Activated naive CD4-positive, alpha-beta T cell treated with anti-CD3 and anti-CD28 coated beads, Interleukin-2, amount 10 ng/mL, durations not matched to agents 7 days and 5 days (primary cell): ENCODE data around the gene EPHA6.

ENCODE experiments used
- CTCF ChIA-PET: fragments of 350-600 bp; sonication (Branson Sonifier 250); formaldehyde crosslinking; loops from one replicate; lab custom pipeline; 2021; ENCODE audit warnings: antibody characterized with exemption; lab: Charles Lee
- DNase-seq: peaks from one replicate; pipeline ENCODE4 v3.0.0-alpha.2; 2020
- H3K27ac Mint-ChIP-seq: one replicate; pipeline ENCODE4 v1.8.0; 2021; ENCODE audit warnings: mild to moderate bottlenecking, moderate library complexity, mixed read lengths
- H3K27me3 Mint-ChIP-seq: one replicate; pipeline ENCODE4 v1.8.0; 2021; ENCODE audit warnings: mild to moderate bottlenecking, mixed read lengths
- H3K36me3 Mint-ChIP-seq: one replicate; pipeline ENCODE4 v1.8.0; 2021; ENCODE audit warnings: mixed read lengths
- H3K4me1 Mint-ChIP-seq: one replicate; pipeline ENCODE4 v1.8.0; 2021; ENCODE audit warnings: mixed read lengths
- H3K4me3 Mint-ChIP-seq: one replicate; pipeline ENCODE4 v1.8.0; 2021; ENCODE audit warnings: mild to moderate bottlenecking, moderate library complexity, mixed read lengths
- H3K9me3 Mint-ChIP-seq: one replicate; pipeline ENCODE4 v1.8.0; 2021; ENCODE audit warnings: mixed read lengths

The EPHA6 gene

GRCh38 chr3:96813820-96814650 is at the start of gene EPHA6:
Gene EPHA6, plus strand, starts transcription at chr3:96814594.
- peaks cover 9% of the 10 kb centered on the region for H3K4me1 Mint-ChIP-seq
- H3K27me3 Mint-ChIP-seq = peaks cover 32% of the 10 kb centered on the region
- no peak within 1 kb of the TSS for H3K27ac Mint-ChIP-seq
- CTCF ChIA-PET = interaction anchor here (0.6 kb wide), 1 partner anchor 238 kb away, joined by 3 read pairs; no protein-coding TSS in a partner anchor
- H3K9me3 Mint-ChIP-seq = no peaks in the 10 kb centered on the region
- DNase-seq = peak; percentile 33
- H3K4me3 Mint-ChIP-seq = peak within 1 kb of the TSS; percentile 50
- H3K36me3 Mint-ChIP-seq = peaks cover 2% of the 10 kb centered on the region

- Mint-ChIP-seq H3K9me3 (peaks cover 31% of the 10 kb centered on the region), H3K27me3 (no peaks in the 10 kb centered on the region), H3K27ac (no peak overlapping the region), H3K36me3 (no peaks in the 10 kb centered on the region), H3K4me3 (no peak overlapping the region), H3K4me1 (no peaks in the 10 kb centered on the region)
- no peak for DNase-seq
- CTCF ChIA-PET = no interaction called here
These were observed 37.6 kb upstream of the EPHA6 start for GRCh38 chr3:96776818-96777217.

GRCh38 chr3:96779810-96780209 is 34.6 kb upstream of the EPHA6 start:
- no peaks in the 10 kb centered on the region for H3K36me3 Mint-ChIP-seq
- CTCF ChIA-PET = no interaction called here
- no peak for DNase-seq
- no peaks in the 10 kb centered on the region for H3K27me3 Mint-ChIP-seq
- no peak overlapping the region for H3K27ac Mint-ChIP-seq
- H3K4me1 Mint-ChIP-seq = no peaks in the 10 kb centered on the region
- H3K4me3 Mint-ChIP-seq = no peak overlapping the region
- H3K9me3 Mint-ChIP-seq = peaks cover 27% of the 10 kb centered on the region

GRCh38 chr3:96796101-96796500 is 18.3 kb upstream of the EPHA6 start:
- Mint-ChIP-seq H3K4me1 (no peaks in the 10 kb centered on the region), H3K4me3 (no peak overlapping the region), H3K27ac (no peak overlapping the region), H3K27me3 (no peaks in the 10 kb centered on the region), H3K36me3 (no peaks in the 10 kb centered on the region), H3K9me3 (no peaks in the 10 kb centered on the region)
- no peak for DNase-seq
- CTCF ChIA-PET = no interaction called here

- no peaks in the 10 kb centered on the region for H3K36me3 Mint-ChIP-seq
- H3K27ac Mint-ChIP-seq = no peak overlapping the region
- no peaks in the 10 kb centered on the region for H3K27me3 Mint-ChIP-seq
- CTCF ChIA-PET = no interaction called here
- no peak for DNase-seq
- no peaks in the 10 kb centered on the region for H3K4me1 Mint-ChIP-seq
- no peaks in the 10 kb centered on the region for H3K9me3 Mint-ChIP-seq
- H3K4me3 Mint-ChIP-seq = no peak overlapping the region
These were observed 10.5 kb upstream of the EPHA6 start for GRCh38 chr3:96803870-96804269.

GRCh38 chr3:96806341-96806740 is 8.1 kb upstream of the EPHA6 start:
- Mint-ChIP-seq H3K4me3 (no peak overlapping the region), H3K36me3 (no peaks in the 10 kb centered on the region), H3K4me1 (no peaks in the 10 kb centered on the region), H3K27ac (no peak overlapping the region), H3K9me3 (no peaks in the 10 kb centered on the region), H3K27me3 (no peaks in the 10 kb centered on the region)
- DNase-seq = no peak
- CTCF ChIA-PET = no interaction called here

- peak; percentile 76 for DNase-seq
- Mint-ChIP-seq H3K27ac (no peak overlapping the region), H3K4me3 (peak overlapping the region; percentile 50), H3K4me1 (peaks cover 9% of the 10 kb centered on the region), H3K27me3 (peaks cover 32% of the 10 kb centered on the region), H3K36me3 (peaks cover 2% of the 10 kb centered on the region), H3K9me3 (no peaks in the 10 kb centered on the region)
- CTCF ChIA-PET = no interaction called here
These were observed 1.1 kb upstream of the EPHA6 start for GRCh38 chr3:96813134-96813819.

- Mint-ChIP-seq H3K27me3 (peaks cover 32% of the 10 kb centered on the region), H3K4me3 (peak overlapping the region; percentile 22), H3K36me3 (peaks cover 2% of the 10 kb centered on the region), H3K4me1 (peaks cover 9% of the 10 kb centered on the region), H3K9me3 (no peaks in the 10 kb centered on the region), H3K27ac (no peak overlapping the region)
- CTCF ChIA-PET = interaction anchor here (0.6 kb wide), 1 partner anchor 239 kb away, joined by 3 read pairs; no protein-coding TSS in a partner anchor
- DNase-seq = no peak
These were observed 515 bp downstream of the EPHA6 start for GRCh38 chr3:96814651-96815567.

- Mint-ChIP-seq H3K27me3 (no peaks in the 10 kb centered on the region), H3K4me1 (no peaks in the 10 kb centered on the region), H3K4me3 (no peak overlapping the region), H3K9me3 (no peaks in the 10 kb centered on the region), H3K36me3 (no peaks in the 10 kb centered on the region), H3K27ac (no peak overlapping the region)
- no peak for DNase-seq
- CTCF ChIA-PET = no interaction called here
These were observed 16.8 kb downstream of the EPHA6 start for GRCh38 chr3:96831175-96831574.

- Mint-ChIP-seq H3K27me3 (no peaks in the 10 kb centered on the region), H3K27ac (no peak overlapping the region), H3K4me1 (no peaks in the 10 kb centered on the region), H3K9me3 (no peaks in the 10 kb centered on the region), H3K36me3 (no peaks in the 10 kb centered on the region), H3K4me3 (no peak overlapping the region)
- CTCF ChIA-PET = no interaction called here
- DNase-seq = no peak
These were observed 18.9 kb downstream of the EPHA6 start for GRCh38 chr3:96833301-96833700.

GRCh38 chr3:96836153-96836915 is 21.9 kb downstream of the EPHA6 start:
- no peaks in the 10 kb centered on the region for H3K36me3 Mint-ChIP-seq
- H3K9me3 Mint-ChIP-seq = no peaks in the 10 kb centered on the region
- CTCF ChIA-PET = no interaction called here
- no peak overlapping the region for H3K4me3 Mint-ChIP-seq
- no peak for DNase-seq
- no peaks in the 10 kb centered on the region for H3K27me3 Mint-ChIP-seq
- H3K27ac Mint-ChIP-seq = no peak overlapping the region
- H3K4me1 Mint-ChIP-seq = no peaks in the 10 kb centered on the region

- no peak overlapping the region for H3K27ac Mint-ChIP-seq
- CTCF ChIA-PET = no interaction called here
- no peaks in the 10 kb centered on the region for H3K4me1 Mint-ChIP-seq
- DNase-seq = no peak
- no peak overlapping the region for H3K4me3 Mint-ChIP-seq
- H3K27me3 Mint-ChIP-seq = no peaks in the 10 kb centered on the region
- no peaks in the 10 kb centered on the region for H3K9me3 Mint-ChIP-seq
- H3K36me3 Mint-ChIP-seq = no peaks in the 10 kb centered on the region
These were observed 29.3 kb downstream of the EPHA6 start for GRCh38 chr3:96843505-96844203.

- no peak overlapping the region for H3K27ac Mint-ChIP-seq
- no peak overlapping the region for H3K4me3 Mint-ChIP-seq
- CTCF ChIA-PET = no interaction called here
- no peaks in the 10 kb centered on the region for H3K9me3 Mint-ChIP-seq
- no peak for DNase-seq
- H3K36me3 Mint-ChIP-seq = no peaks in the 10 kb centered on the region
- no peaks in the 10 kb centered on the region for H3K4me1 Mint-ChIP-seq
- H3K27me3 Mint-ChIP-seq = no peaks in the 10 kb centered on the region
These were observed 29.8 kb downstream of the EPHA6 start for GRCh38 chr3:96844204-96844514.
